A549 (cell line): ENCODE results near the gene FAM131A.

Experiments
- EP300 ChIP-seq, 2 experiments: fragments of >200 bp; sonication (Bioruptor Twin); formaldehyde crosslinking; IDR thresholded peaks; 2 replicates in 1 of 2; 3 replicates in 1 of 2; pipeline ENCODE4 v1.6.1; 2016 to 2017
- JUN ChIP-seq, 2 experiments: fragments of >200 bp; sonication (Bioruptor Twin); formaldehyde crosslinking; IDR thresholded peaks; 2 replicates in 1 of 2; 3 replicates in 1 of 2; pipeline ENCODE4 v1.6.1; 2016 to 2017
- MAZ ChIP-seq: fragments of 150-350 bp; IDR thresholded peaks from 2 replicates; pipeline ENCODE4 v1.6.1; 2014; ENCODE audit warnings: antibody characterized with exemption, low read depth, low read length, borderline replicate concordance
- POLR2A ChIP-seq: IDR thresholded peaks from 2 replicates; pipeline ENCODE4 v1.6.1; 2012; ENCODE audit warnings: mild to moderate bottlenecking, low read length
- RCOR1 ChIP-seq: fragments of 150-350 bp; IDR thresholded peaks from 2 replicates; pipeline ENCODE4 v1.6.1; 2014; ENCODE audit warnings: antibody characterized with exemption, low read length, low read depth
- ZC3H11A ChIP-seq: fragments of 450-650 bp; IDR thresholded peaks from 2 replicates; pipeline ENCODE4 v1.6.1; 2014; ENCODE audit warnings: antibody characterized with exemption, mild to moderate bottlenecking
- ZFP36 ChIP-seq: fragments of 450-650 bp; IDR thresholded peaks from 2 replicates; pipeline ENCODE4 v1.6.1; 2014; ENCODE audit warnings: borderline replicate concordance; ENCODE audit not compliant: partially characterized antibody
- TF ChIP-seq, protein P1 (sequence below): fragments of >200 bp; sonication (Bioruptor Twin); formaldehyde crosslinking; IDR thresholded peaks from 3 replicates; pipeline ENCODE4 v1.5.1; 2016
- TF ChIP-seq, protein P2 (sequence below): fragments of 250-450 bp; sonication (Bioruptor Pico); IDR thresholded peaks from 2 replicates; pipeline ENCODE4 v1.5.0; 2021; ENCODE audit warnings: mild to moderate bottlenecking, moderate library complexity, borderline replicate concordance
- TF ChIP-seq, protein P3 (sequence below): fragments of 200-600 bp; sonication (generic); IDR thresholded peaks from 2 replicates; pipeline ENCODE4 v1.6.1; 2016; ENCODE audit warnings: antibody characterized with exemption, mild to moderate bottlenecking, moderate library complexity
- TF ChIP-seq, protein P4 (sequence below): fragments of 450-650 bp; IDR thresholded peaks from 2 replicates; pipeline ENCODE4 v1.6.1; 2014; ENCODE audit warnings: antibody characterized with exemption
- TF ChIP-seq, protein P5 (sequence below): IDR thresholded peaks from 2 replicates; pipeline ENCODE4 v1.6.1; 2012

DNA sequence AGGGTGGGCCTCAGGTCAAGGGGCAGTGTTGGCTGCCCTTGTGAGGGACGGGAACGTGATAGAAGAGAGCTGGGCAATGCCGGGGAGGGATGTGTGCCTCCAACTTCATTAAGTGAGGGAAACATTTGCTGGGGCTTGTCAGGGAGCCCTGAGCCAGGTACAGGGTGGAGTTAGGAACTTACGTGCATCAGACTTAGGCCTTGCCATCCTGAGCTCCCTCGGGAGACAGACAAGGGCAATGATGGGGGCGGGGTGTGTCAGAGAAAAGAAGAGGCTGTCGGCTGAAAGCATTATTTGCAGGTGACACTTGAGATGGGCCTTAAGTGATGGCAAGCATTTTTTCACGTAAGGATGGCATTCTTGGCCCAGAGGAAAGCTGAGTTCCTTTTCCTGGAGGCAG lies 1.6 kb downstream of the FAM131A start:
- TF ChIP-seq, protein P1, sequence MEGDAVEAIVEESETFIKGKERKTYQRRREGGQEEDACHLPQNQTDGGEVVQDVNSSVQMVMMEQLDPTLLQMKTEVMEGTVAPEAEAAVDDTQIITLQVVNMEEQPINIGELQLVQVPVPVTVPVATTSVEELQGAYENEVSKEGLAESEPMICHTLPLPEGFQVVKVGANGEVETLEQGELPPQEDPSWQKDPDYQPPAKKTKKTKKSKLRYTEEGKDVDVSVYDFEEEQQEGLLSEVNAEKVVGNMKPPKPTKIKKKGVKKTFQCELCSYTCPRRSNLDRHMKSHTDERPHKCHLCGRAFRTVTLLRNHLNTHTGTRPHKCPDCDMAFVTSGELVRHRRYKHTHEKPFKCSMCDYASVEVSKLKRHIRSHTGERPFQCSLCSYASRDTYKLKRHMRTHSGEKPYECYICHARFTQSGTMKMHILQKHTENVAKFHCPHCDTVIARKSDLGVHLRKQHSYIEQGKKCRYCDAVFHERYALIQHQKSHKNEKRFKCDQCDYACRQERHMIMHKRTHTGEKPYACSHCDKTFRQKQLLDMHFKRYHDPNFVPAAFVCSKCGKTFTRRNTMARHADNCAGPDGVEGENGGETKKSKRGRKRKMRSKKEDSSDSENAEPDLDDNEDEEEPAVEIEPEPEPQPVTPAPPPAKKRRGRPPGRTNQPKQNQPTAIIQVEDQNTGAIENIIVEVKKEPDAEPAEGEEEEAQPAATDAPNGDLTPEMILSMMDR = no peak
- TF ChIP-seq, protein P2, sequence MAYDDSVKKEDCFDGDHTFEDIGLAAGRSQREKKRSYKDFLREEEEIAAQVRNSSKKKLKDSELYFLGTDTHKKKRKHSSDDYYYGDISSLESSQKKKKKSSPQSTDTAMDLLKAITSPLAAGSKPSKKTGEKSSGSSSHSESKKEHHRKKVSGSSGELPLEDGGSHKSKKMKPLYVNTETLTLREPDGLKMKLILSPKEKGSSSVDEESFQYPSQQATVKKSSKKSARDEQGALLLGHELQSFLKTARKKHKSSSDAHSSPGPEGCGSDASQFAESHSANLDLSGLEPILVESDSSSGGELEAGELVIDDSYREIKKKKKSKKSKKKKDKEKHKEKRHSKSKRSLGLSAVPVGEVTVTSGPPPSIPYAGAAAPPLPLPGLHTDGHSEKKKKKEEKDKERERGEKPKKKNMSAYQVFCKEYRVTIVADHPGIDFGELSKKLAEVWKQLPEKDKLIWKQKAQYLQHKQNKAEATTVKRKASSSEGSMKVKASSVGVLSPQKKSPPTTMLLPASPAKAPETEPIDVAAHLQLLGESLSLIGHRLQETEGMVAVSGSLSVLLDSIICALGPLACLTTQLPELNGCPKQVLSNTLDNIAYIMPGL = no peak
- TF ChIP-seq, protein P3, sequence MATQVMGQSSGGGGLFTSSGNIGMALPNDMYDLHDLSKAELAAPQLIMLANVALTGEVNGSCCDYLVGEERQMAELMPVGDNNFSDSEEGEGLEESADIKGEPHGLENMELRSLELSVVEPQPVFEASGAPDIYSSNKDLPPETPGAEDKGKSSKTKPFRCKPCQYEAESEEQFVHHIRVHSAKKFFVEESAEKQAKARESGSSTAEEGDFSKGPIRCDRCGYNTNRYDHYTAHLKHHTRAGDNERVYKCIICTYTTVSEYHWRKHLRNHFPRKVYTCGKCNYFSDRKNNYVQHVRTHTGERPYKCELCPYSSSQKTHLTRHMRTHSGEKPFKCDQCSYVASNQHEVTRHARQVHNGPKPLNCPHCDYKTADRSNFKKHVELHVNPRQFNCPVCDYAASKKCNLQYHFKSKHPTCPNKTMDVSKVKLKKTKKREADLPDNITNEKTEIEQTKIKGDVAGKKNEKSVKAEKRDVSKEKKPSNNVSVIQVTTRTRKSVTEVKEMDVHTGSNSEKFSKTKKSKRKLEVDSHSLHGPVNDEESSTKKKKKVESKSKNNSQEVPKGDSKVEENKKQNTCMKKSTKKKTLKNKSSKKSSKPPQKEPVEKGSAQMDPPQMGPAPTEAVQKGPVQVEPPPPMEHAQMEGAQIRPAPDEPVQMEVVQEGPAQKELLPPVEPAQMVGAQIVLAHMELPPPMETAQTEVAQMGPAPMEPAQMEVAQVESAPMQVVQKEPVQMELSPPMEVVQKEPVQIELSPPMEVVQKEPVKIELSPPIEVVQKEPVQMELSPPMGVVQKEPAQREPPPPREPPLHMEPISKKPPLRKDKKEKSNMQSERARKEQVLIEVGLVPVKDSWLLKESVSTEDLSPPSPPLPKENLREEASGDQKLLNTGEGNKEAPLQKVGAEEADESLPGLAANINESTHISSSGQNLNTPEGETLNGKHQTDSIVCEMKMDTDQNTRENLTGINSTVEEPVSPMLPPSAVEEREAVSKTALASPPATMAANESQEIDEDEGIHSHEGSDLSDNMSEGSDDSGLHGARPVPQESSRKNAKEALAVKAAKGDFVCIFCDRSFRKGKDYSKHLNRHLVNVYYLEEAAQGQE = no peak
- no peak for TF ChIP-seq RCOR1
- TF ChIP-seq POLR2A = no peak
- TF ChIP-seq ZFP36 = no peak
- TF ChIP-seq ZC3H11A = no peak
- TF ChIP-seq, protein P4, sequence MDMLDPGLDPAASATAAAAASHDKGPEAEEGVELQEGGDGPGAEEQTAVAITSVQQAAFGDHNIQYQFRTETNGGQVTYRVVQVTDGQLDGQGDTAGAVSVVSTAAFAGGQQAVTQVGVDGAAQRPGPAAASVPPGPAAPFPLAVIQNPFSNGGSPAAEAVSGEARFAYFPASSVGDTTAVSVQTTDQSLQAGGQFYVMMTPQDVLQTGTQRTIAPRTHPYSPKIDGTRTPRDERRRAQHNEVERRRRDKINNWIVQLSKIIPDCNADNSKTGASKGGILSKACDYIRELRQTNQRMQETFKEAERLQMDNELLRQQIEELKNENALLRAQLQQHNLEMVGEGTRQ = no peak
- TF ChIP-seq JUN (IDR thresholded peaks at IDR 0.05) = no peak
- TF ChIP-seq MAZ = no peak
- TF ChIP-seq, protein P5, sequence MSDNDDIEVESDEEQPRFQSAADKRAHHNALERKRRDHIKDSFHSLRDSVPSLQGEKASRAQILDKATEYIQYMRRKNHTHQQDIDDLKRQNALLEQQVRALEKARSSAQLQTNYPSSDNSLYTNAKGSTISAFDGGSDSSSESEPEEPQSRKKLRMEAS = no peak
- TF ChIP-seq EP300 (IDR thresholded peaks at IDR 0.05) = no peak
